ENCODE data around the gene GSK3A.

The GSK3A gene

GRCh38 chr19:42247640-42248199, 5.3 kb upstream of the GSK3A start:
- DNase-seq, result no peak

GRCh38 chr19:42246922-42247639, 4.7 kb upstream of the GSK3A start:
- no peak for DNase-seq

DNA sequence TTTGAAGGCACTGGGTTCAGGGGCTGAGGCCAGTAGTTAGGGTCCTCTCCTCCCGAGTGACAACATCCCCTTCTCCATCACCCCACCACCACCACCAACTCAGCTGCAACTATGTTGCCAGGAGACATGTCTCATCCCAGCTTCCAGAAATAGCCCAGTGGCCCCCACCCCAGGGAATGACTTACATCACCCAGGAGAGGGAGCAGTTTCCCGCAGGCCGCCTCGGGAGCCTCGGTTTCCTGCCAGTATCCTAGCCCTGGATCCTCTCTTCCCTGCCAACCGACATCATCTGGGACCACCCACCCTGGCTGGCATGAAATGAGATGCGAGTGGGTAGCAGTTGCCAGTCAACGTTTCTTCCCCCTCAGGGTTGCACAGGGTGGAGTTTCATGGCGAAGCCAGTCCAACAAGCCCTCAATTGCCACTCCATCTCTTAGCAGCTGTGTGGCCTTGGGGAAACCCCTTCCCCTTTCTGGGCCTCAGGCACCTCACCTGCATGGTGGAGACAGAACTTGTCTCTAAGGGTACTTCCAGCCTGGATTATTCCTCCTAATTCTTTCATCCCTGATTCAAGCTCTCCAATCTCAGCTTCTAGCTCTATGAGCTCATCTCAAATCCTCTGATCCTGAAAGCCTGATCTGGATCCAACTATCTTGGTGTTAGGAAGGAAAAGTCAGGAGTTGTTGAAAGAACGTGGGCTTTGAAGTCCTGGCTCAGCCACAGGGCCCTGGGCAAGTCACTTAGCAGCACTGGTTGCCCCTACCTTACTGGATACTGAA, 3.9 kb upstream of the GSK3A start:
- peak; percentile 45 for DNase-seq

GRCh38 chr19:42245231-42245630, 2.8 kb upstream of the GSK3A start:
- DNase-seq, result no peak

- peak; percentile 94 for DNase-seq
Observed at GRCh38 chr19:42244347-42245220, 2.2 kb upstream of the GSK3A start.

- no peak for DNase-seq
Observed at GRCh38 chr19:42242069-42242511, 312 bp downstream of the GSK3A start.

GRCh38 chr19:42241279-42241678, 1.1 kb downstream of the GSK3A start:
- no peak for DNase-seq

DNA sequence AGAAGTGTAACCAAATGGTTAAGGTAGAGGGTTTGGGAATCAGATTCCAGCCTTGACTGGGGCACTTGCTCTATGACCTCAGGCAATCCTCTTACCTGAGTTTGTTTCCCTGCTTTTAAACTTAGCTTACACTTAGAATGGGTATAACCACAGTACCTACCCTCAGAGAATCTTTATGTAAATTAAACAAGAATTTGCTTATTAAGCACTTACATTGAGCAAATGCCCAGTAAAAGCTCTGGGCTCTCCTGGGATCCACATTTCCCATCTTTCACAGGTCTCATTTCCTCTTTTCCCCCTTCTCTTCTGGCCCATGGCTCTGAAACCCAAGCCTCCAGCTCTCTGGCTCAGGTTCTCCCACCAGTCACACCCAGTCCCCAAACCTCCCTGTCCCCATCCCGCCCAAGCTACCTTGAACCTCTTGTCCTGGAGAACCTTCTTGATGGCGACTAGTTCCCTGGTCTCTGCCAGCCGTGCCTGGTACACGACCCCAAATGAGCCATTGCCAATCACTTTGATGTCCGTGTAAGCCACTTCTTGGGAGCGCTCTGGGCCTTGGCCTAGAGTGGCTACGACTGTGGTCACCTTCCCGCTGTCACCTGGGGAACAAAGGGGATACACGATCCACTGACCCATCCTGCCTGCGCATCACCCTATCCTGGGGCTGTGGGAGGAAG, 2.7 kb downstream of the GSK3A start:
- no peak for DNase-seq

DNA sequence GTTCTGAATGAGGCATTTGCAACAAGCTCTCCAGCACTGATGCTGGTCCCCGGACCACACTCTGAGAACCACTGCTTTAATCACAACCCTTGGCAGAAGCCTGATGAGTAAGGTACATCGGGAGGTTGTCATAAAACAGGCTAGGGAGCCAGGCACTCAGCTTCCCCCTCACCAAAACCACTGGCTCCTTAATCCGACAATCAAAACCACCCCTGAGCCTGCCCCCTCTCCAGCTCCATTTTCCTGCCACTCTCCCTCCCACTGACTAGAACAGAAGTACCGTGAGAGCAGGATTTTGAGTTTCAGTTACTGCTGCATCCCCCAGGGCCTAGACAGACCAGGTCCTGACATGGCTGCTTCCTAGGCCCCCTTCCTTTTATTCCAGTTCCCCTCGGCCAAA, 7.2 kb downstream of the GSK3A start:
- DNase-seq, result no peak

DNA sequence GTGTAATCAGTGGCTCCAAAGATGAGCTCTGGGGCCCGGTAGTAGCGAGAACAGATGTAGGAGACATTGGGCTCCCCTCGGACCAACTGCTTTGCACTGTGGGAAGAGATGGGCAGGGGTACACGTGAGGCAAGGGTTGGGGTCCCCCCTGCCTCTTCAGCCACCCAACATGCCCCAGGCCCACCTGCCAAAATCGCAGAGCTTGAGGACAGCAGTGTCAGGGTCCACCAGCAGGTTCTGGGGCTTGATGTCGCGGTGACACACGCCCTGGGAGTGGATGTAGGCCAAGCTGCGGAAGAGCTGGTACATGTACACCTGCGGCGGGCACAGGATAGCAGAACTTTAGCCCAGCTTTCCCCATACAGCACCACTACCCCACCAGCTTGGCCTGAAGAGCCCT, 8.0 kb downstream of the GSK3A start:
- DNase-seq, result no peak

GRCh38 chr19:42233678-42234292, 8.6 kb downstream of the GSK3A start:
- no peak for DNase-seq

- no peak for DNase-seq
Observed at GRCh38 chr19:42233106-42233505, 9.3 kb downstream of the GSK3A start.

DNA sequence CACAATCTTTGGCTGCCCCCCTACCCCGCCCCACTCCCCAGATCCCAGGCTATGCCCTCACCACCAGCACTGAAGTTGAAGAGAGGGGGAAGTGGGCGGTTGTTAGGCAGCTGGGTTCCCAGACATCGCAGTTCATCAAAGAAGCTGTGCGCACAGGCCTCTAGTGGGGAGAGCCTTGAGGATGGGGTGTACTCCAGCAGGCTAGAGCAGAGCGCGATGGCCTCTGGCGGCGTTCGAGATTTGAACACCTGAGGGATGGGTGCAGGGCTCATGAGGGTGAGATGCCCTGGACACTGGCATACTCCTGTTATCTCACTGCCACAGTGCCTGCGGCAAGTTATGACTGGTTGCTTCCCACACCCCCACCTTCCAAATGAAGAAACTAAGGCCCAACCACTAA, 10.0 kb downstream of the GSK3A start:
- DNase-seq, result no peak

- no peak for DNase-seq
Observed at GRCh38 chr19:42230571-42230970, 11.8 kb downstream of the GSK3A start.

DNA sequence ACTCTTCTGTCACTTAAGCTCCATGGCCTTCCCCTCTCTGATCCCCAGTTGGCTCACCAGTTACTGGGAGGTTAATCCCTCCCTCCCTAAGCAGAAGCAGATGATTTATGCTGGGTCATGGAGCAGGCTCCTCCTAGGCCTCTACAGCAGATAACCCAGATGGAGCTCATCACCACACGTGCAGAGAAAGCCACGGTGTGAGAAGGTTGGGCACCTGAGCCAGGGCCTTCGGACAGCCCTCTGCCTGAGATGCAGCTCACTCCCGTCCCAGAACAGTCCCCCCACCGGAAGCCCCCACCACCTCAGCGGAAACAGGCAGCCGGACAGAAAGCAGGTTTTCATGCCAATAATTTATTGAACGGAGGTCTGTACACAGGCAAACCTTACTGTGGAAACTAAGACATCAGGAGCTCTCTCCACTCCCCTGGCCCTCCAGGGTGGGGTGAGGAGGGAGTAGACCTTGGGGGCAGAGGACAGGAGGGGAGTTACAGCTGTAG, 12.5 kb downstream of the GSK3A start:
- DNase-seq, result no peak

GRCh38 chr19:42229301-42229854, 13.0 kb downstream of the GSK3A start:
- no peak for DNase-seq

GRCh38 chr19:42228641-42229040, 13.8 kb downstream of the GSK3A start:
- no peak for DNase-seq

DNA sequence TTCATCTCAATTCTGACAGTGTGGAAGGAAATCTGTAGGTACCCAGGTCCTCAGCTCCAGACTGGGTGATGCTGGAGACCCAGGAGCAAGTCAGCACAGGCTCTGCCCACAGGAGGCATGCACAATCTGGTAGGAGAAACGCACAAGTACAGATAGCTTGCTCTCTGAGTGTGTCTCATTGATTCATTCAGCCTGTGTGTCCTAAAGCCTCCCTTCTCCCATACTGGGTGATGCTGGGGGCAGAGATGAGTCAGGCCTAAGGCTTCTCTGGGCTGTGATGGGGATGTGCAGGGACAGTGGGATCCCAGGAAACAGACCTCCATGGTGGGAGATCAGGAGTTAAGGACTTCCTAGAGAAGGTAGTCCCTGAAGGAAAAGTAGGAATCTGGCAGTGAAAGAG, 15.5 kb downstream of the GSK3A start:
- no peak for DNase-seq

DNA sequence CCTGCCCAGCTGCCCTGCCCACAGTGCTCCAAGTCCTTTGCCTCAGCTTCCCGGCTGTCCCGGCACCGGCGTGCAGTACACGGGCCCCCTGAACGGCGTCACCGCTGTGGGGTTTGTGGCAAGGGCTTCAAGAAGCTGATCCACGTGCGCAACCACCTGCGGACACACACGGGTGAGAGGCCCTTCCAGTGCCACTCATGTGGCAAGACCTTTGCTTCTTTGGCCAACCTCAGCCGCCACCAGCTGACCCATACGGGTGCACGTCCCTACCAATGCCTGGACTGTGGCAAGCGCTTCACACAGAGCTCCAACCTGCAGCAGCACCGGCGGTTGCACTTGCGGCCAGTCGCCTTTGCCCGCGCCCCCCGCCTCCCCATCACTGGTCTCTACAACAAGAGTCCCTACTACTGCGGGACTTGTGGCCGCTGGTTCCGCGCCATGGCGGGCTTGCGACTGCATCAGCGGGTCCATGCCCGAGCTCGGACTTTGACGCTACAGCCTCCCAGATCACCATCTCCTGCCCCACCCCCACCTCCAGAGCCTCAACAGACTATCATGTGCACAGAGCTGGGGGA, 16.6 kb downstream of the GSK3A start:
- no peak for DNase-seq

DNA sequence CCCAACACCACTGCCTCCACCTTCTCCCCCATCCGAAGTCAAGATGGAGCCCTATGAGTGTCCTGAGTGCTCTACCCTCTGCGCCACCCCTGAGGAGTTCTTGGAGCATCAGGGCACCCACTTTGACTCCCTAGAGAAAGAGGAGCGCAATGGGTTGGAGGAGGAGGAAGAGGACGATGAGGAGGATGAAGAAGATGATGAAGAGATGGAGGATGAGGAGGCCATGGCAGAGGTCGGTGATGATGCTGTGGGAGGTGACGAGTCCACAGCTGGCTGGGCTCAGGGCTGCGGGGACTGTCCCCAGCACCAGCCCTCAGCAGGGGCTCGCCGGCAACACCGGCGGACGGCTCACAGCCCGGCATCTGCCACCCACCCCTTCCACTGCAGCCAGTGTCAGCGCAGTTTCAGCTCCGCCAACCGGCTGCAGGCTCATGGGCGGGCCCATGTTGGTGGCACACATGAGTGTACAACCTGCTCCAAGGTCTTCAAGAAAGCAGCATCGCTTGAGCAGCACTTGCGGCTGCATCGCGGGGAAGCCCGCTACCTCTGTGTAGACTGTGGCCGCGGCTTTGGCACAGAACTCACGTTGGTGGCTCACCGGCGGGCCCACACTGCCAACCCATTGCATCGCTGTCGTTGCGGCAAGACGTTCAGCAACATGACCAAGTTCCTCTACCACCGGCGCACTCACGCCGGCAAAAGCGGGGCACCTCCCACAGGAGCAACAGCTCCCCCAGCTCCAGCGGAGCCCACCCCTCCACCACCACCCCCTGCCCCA, 17.3 kb downstream of the GSK3A start:
- no peak for DNase-seq

All from NCI-H226 (cell line).